Mesodermal cell (in vitro differentiated cells): ENCODE results near the gene PTPRK.

ENCODE experiments used
- H3K27ac ChIP-seq: 2 replicates; pipeline ENCODE4 v1.7.0; 2013; ENCODE audit warnings: mild to moderate bottlenecking, low read depth, low read length, moderate library complexity; ENCODE audit not compliant: severe bottlenecking
- H3K36me3 ChIP-seq: 2 replicates; pipeline ENCODE4 v1.7.1; 2013; ENCODE audit warnings: mild to moderate bottlenecking, low read length, moderate library complexity; ENCODE audit not compliant: control insufficient read depth, insufficient read depth
- H3K4me1 ChIP-seq: one replicate; pipeline ENCODE4 v1.7.1; 2013; ENCODE audit warnings: mild to moderate bottlenecking, low read length; ENCODE audit not compliant: insufficient read depth, control insufficient read depth, poor library complexity, severe bottlenecking
- H3K4me3 ChIP-seq: 2 replicates; pipeline ENCODE4 v1.7.0; 2013; ENCODE audit warnings: low read length, control low read depth, mild to moderate bottlenecking; ENCODE audit not compliant: insufficient read depth, poor library complexity, severe bottlenecking; ENCODE audit errors: extremely low read depth
- H3K9me3 ChIP-seq: 2 replicates; pipeline ENCODE4 v1.7.1; 2013; ENCODE audit warnings: mild to moderate bottlenecking, low read length, moderate library complexity; ENCODE audit not compliant: control insufficient read depth
- WGBS, 2 experiments: methylation state at CpG; one replicate each; pipeline ENCODE4 v1.1.5; 2013; ENCODE audit warnings: missing lambda C conversion rate in 2 of 2; ENCODE audit not compliant: insufficient coverage in 2 of 2; 5-methylcytosine and 5-hydroxymethylcytosine counted together

The PTPRK gene

GRCh38 chr6:128389820-128390534 lies 130.4 kb downstream of the PTPRK start:
- WGBS, 2 experiments = 100% methylated on average over 1 of the region's 4 CpGs
- H3K4me3 ChIP-seq = no peak overlapping the region
- no peaks in the 10 kb centered on the region for H3K4me1 ChIP-seq
- no peaks in the 10 kb centered on the region for H3K9me3 ChIP-seq
- H3K27ac ChIP-seq = no peak overlapping the region
- no peaks in the 10 kb centered on the region for H3K36me3 ChIP-seq

GRCh38 chr6:128388380-128388779 lies 132.0 kb downstream of the PTPRK start:
- no CpG with 5 or more reads among the region's 1 CpG for WGBS, 2 experiments
- Histone ChIP-seq H3K9me3 (no peaks in the 10 kb centered on the region), H3K36me3 (no peaks in the 10 kb centered on the region), H3K27ac (no peak overlapping the region), H3K4me1 (no peaks in the 10 kb centered on the region), H3K4me3 (no peak overlapping the region)

- Histone ChIP-seq H3K9me3 (peaks cover 13% of the 10 kb centered on the region), H3K4me1 (no peaks in the 10 kb centered on the region)
Observed at GRCh38 chr6:128380891-128381290, 139.5 kb downstream of the PTPRK start.

GRCh38 chr6:128379577-128379976 lies 140.8 kb downstream of the PTPRK start:
- no peak overlapping the region for H3K4me3 ChIP-seq
- no peaks in the 10 kb centered on the region for H3K4me1 ChIP-seq
- H3K36me3 ChIP-seq = peaks cover 21% of the 10 kb centered on the region
- H3K27ac ChIP-seq = no peak overlapping the region
- peaks cover 19% of the 10 kb centered on the region for H3K9me3 ChIP-seq

More at GRCh38 chr6:128380891-128381290, 139.5 kb downstream of the PTPRK start:
- H3K4me3 ChIP-seq = no peak overlapping the region
- no peak overlapping the region for H3K27ac ChIP-seq
- H3K36me3 ChIP-seq = peaks cover 19% of the 10 kb centered on the region

- WGBS, 2 experiments = 83 to 100% methylated on average over 1 of the region's 4 CpGs
- Histone ChIP-seq H3K4me1 (no peaks in the 10 kb centered on the region), H3K36me3 (peaks cover 24% of the 10 kb centered on the region), H3K27ac (no peak overlapping the region), H3K4me3 (no peak overlapping the region), H3K9me3 (peaks cover 19% of the 10 kb centered on the region)
Observed at GRCh38 chr6:128376952-128377503, 143.4 kb downstream of the PTPRK start.

- no peak overlapping the region for H3K4me3 ChIP-seq
- H3K9me3 ChIP-seq = peaks cover 8% of the 10 kb centered on the region
- no peaks in the 10 kb centered on the region for H3K4me1 ChIP-seq
- no CpG with 5 or more reads among the region's 4 CpGs for WGBS, 2 experiments
- H3K36me3 ChIP-seq = peaks cover 7% of the 10 kb centered on the region
- no peak overlapping the region for H3K27ac ChIP-seq
Observed at GRCh38 chr6:128371136-128371535, 149.3 kb downstream of the PTPRK start.

GRCh38 chr6:128370072-128370471 lies 150.3 kb downstream of the PTPRK start:
- H3K4me3 ChIP-seq = no peak overlapping the region
- no peaks in the 10 kb centered on the region for H3K9me3 ChIP-seq
- H3K4me1 ChIP-seq = no peaks in the 10 kb centered on the region
- H3K27ac ChIP-seq = no peak overlapping the region
- no CpG with 5 or more reads among the region's 2 CpGs for WGBS, 2 experiments
- H3K36me3 ChIP-seq = peaks cover 3% of the 10 kb centered on the region

- Histone ChIP-seq H3K9me3 (no peaks in the 10 kb centered on the region), H3K36me3 (no peaks in the 10 kb centered on the region), H3K4me3 (no peak overlapping the region), H3K4me1 (no peaks in the 10 kb centered on the region), H3K27ac (no peak overlapping the region)
- 100% methylated on average over 1 to 2 of the region's 3 CpGs for WGBS, 2 experiments
Observed at GRCh38 chr6:128368213-128368944, 152.0 kb downstream of the PTPRK start.

- Histone ChIP-seq H3K36me3 (no peaks in the 10 kb centered on the region), H3K9me3 (no peaks in the 10 kb centered on the region), H3K27ac (no peak overlapping the region), H3K4me1 (no peaks in the 10 kb centered on the region), H3K4me3 (no peak overlapping the region)
- WGBS, 2 experiments = 88 to 90% methylated on average over 1 to 2 of the region's 4 CpGs
Observed at GRCh38 chr6:128367437-128367836, 153.0 kb downstream of the PTPRK start.

GRCh38 chr6:128365520-128366160 lies 154.8 kb downstream of the PTPRK start:
- H3K4me1 ChIP-seq = no peaks in the 10 kb centered on the region
- 100% methylated on average over 2 of the region's 3 CpGs; no CpG with 5 or more reads in 1 of the 2 experiments for WGBS, 2 experiments
- no peak overlapping the region for H3K4me3 ChIP-seq
- H3K27ac ChIP-seq = no peak overlapping the region
- H3K36me3 ChIP-seq = no peaks in the 10 kb centered on the region
- H3K9me3 ChIP-seq = no peaks in the 10 kb centered on the region
